Heart right ventricle (tissue), 16 donors: ENCODE results near the gene GTF2IRD1. TPM values are rescaled to one million over a fixed set of nuclear protein-coding genes. Genes with fewer than 3 reads are reported as not detected.
A peak's percentile ranks its signal among the peaks of the same experiment; 100 is the strongest.
"Not testable (repeated sequence)": the region's sequence is repeated elsewhere in the genome, so short reads cannot be mapped to it uniquely, and the experiment has no call there.

ENCODE experiments used
- ATAC-seq, 8 donors: fragments of 200-7000 bp; cut with Tn5 transposase; one replicate each; pipeline ENCODE4 v1.9.1; 2020; ENCODE audit warnings: mild to moderate bottlenecking in 8 of 8, moderate library complexity in 8 of 8, moderate number of reproducible peaks in 1 of 8
- DNase-seq, 2 donors: peaks; one replicate each; pipeline ENCODE4 v3.0.0-alpha.2; 2020
- H3K27ac ChIP-seq, 10 donors: fragments of 200-600 bp; sonication (generic) in 2 of 10; one replicate each; pipeline versions ENCODE4 v1.5.0 to v1.8.0; 2020 to 2022; ENCODE audit warnings: mild to moderate bottlenecking in 3 of 10
- H3K27me3 ChIP-seq, 7 donors: fragments of 200-600 bp; one replicate each; pipeline ENCODE4 v1.8.0; 2021 to 2022; ENCODE audit warnings: mild to moderate bottlenecking in 2 of 7
- H3K36me3 ChIP-seq, 9 donors: fragments of 200-600 bp; sonication (generic) in 1 of 9; one replicate each; pipeline versions ENCODE4 v1.5.0 to v1.8.0; 2020 to 2022; ENCODE audit warnings: mild to moderate bottlenecking in 2 of 9
- H3K4me1 ChIP-seq, 9 donors: fragments of 200-600 bp; sonication (generic) in 1 of 9; one replicate each; pipeline versions ENCODE4 v1.5.0 to v1.8.0; 2020 to 2022; ENCODE audit warnings: mild to moderate bottlenecking in 4 of 9
- H3K4me3 ChIP-seq, 10 donors: fragments of 200-600 bp; sonication (generic) in 2 of 10; one replicate each; pipeline versions ENCODE4 v1.5.0 to v1.8.0; 2020 to 2022; ENCODE audit warnings: mild to moderate bottlenecking in 7 of 10, moderate library complexity in 2 of 10
- H3K9me3 ChIP-seq, 11 donors: fragments of 200-600 bp in 10 of 11; sonication (generic) in 2 of 11; one replicate each; pipeline versions ENCODE4 v1.5.0 to v1.8.0; 2013 to 2022; ENCODE audit warnings: mild to moderate bottlenecking in 2 of 11, control low read depth in 1 of 11, moderate library complexity in 1 of 11
- CTCF ChIP-seq, 9 donors: fragments of 200-600 bp; sonication (generic) in 2 of 9; IDR thresholded peaks; one replicate each; pipeline versions ENCODE4 v1.5.0 to v1.8.0; 2021 to 2022; ENCODE audit warnings: antibody characterized with exemption in 9 of 9, mild to moderate bottlenecking in 5 of 9, moderate library complexity in 1 of 9
- WGBS, 2 donors: extraction: QIAGEN DNeasy Blood & Tissue Kit; methylation state at CpG; one replicate each; pipeline ENCODE4 v1.1.7; 2013; ENCODE audit warnings: inconsistent platforms in 1 of 2; 5-methylcytosine and 5-hydroxymethylcytosine counted together
- intact Hi-C, 10 donors: fragments of 100-400 bp; cut with DNase I; formaldehyde crosslinking; loops; one replicate each; pipeline versions ENCODE4 v1.11.1 to v1.14.2; 2022
- polyA plus RNA-seq, 2 donors: library from polyadenylated mRNA; stranded (reverse); fragments of 200-250 nt; gene quantifications; one replicate each; pipeline ENCODE4 v1.2.3, GENCODE V29; 2013
- total RNA-seq, 10 donors: library from RNA; stranded (reverse); fragmentation: NEBNext Ultra II Directional in 3 of 10; extraction: Animal tissue kit (Norgen Biotek cat#: 25700) in 3 of 10; gene quantifications; one replicate each; pipeline versions ENCODE4 v1.2.1 to v1.2.4, GENCODE V29; 2021 to 2023
- donor health status: Arrhythmogenic right ventricular cardiomyopathy.
- donor health status: ischemic (EF 13 %, LVEDD 7.1; RV severe dilation, severe dysfunction).
- donor health status: healthy with polysubstance abuse.
- donor health status: DM: no; HTN: yes; CAD: no.
- donor health status: DM: no; HTN: no; CAD: no.
- donor health status: ischemic (EF 25% LVEDD 6.9; RV normal size, moderate dysfunction).
- donor health status: ischemic (EF 25% LVEDD 5.7; RV mildly dilated, moderate dysfunction).
- donor health status: healthy.
- donor health status: DM: yes; HTN: yes; CAD: no.
- donor health status: Ischemic cardiomyopathy.
- donor health status: ischemic (EF 35%, LVEDD 5.7; RV mildly dilated, moderate dysfunction).
- donor health status: nonischemic (EF 11% LVEDD 7.7; RV severe dilation, severe dysfunction).
- donor health status: DM: yes; HTN: yes; CAD: no.
- donor health status: PGD.
- donor health status: ischemic (EF 29% LVEDD 5.4; RV normal size, mild dysfunction).
- donor health status: nonischemic (EF 23%, LVEDD 6.1; RV moderate dilation, normal function).

The GTF2IRD1 gene
- total and polyA plus RNA-seq, 12 donors, result 11.7 to 36.6 (median 18.0) TPM

- H3K36me3 ChIP-seq, result no peaks in the 10 kb centered on the region
- ATAC-seq, result peak; percentile 84 to 94 (median 92)
- H3K4me1 ChIP-seq, result peaks cover 0 to 7% (median 0%) of the 10 kb centered on the region in 9 donors
- peak; percentile 92 to 98 (median 96) for TF ChIP-seq CTCF (IDR thresholded peaks at IDR 0.05)
- no peak overlapping the region for H3K27ac ChIP-seq
- peak; percentile 64 to 69 for DNase-seq
- H3K4me3 ChIP-seq, result no peak overlapping the region
- H3K9me3 ChIP-seq, result no peaks in the 10 kb centered on the region
- WGBS, 2 donors, result 20 to 25% methylated on average over 16 of the region's 16 CpGs
- intact Hi-C loops, result loop anchor here in 9 of 10 donors (1.0 to 10.0 kb wide), 5 partner anchors 147 to 627 kb away; no protein-coding TSS in a partner anchor
- peaks cover 0 to 5% (median 0%) of the 10 kb centered on the region in 7 donors for H3K27me3 ChIP-seq
Observed at GRCh38 chr7:74417419-74417971, 36.2 kb upstream of the GTF2IRD1 start.

- ATAC-seq, result peak in 4 of 8 donors; percentile 6 to 45 (median 14)
- intact Hi-C loops, result loop anchor here in 7 of 10 donors (5.0 to 10.0 kb wide), 3 partner anchors 147 to 627 kb away; no protein-coding TSS in a partner anchor
- H3K4me3 ChIP-seq, result no peak overlapping the region
- peaks cover 0 to 7% (median 0%) of the 10 kb centered on the region in 9 donors for H3K4me1 ChIP-seq
- no peaks in the 10 kb centered on the region for H3K36me3 ChIP-seq
- no peak for TF ChIP-seq CTCF (IDR thresholded peaks at IDR 0.05)
- peaks cover 0 to 5% (median 0%) of the 10 kb centered on the region in 7 donors for H3K27me3 ChIP-seq
- H3K9me3 ChIP-seq, result no peaks in the 10 kb centered on the region
- no peak for DNase-seq
- no peak overlapping the region for H3K27ac ChIP-seq
- 76 to 83% methylated on average over 8 of the region's 8 CpGs for WGBS, 2 donors
Observed at GRCh38 chr7:74418076-74418475, 35.6 kb upstream of the GTF2IRD1 start.

- Histone ChIP-seq H3K36me3 (no peaks in the 10 kb centered on the region), H3K9me3 (no peaks in the 10 kb centered on the region), H3K27me3 (peaks cover 0 to 5% (median 0%) of the 10 kb centered on the region in 7 donors), H3K4me1 (peaks cover 0 to 7% (median 0%) of the 10 kb centered on the region in 9 donors), H3K4me3 (no peak overlapping the region), H3K27ac (no peak overlapping the region)
- WGBS, 2 donors, result 83 to 84% methylated on average over 10 of the region's 10 CpGs
- no peak for TF ChIP-seq CTCF (IDR thresholded peaks at IDR 0.05)
- ATAC-seq (no peak), DNase-seq (no peak)
- intact Hi-C loops, result loop anchor here in 7 of 10 donors (5.0 to 10.0 kb wide), 3 partner anchors 146 to 626 kb away; no protein-coding TSS in a partner anchor
Observed at GRCh38 chr7:74418538-74418937, 35.2 kb upstream of the GTF2IRD1 start.

- H3K27ac ChIP-seq, H3K4me3 ChIP-seq, H3K36me3 ChIP-seq, H3K9me3 ChIP-seq, ATAC-seq, DNase-seq, H3K27me3 ChIP-seq, H3K4me1 ChIP-seq: not testable (repeated sequence)
- intact Hi-C loops, result loop anchor here in 7 of 10 donors (5.0 to 10.0 kb wide), 3 partner anchors 146 to 626 kb away; no protein-coding TSS in a partner anchor
- WGBS, 2 donors, result 54 to 55% methylated on average over 4 of the region's 4 CpGs
Observed at GRCh38 chr7:74419232-74419631, 34.5 kb upstream of the GTF2IRD1 start.

GRCh38 chr7:74420006-74420405 lies 33.7 kb upstream of the GTF2IRD1 start:
- DNase-seq, result no peak
- WGBS, 2 donors, result 92% methylated on average over 4 of the region's 4 CpGs
- H3K9me3 ChIP-seq, result no peaks in the 10 kb centered on the region
- peaks cover 0 to 5% (median 0%) of the 10 kb centered on the region in 7 donors for H3K27me3 ChIP-seq
- H3K27ac ChIP-seq, result no peak overlapping the region
- peaks cover 0 to 7% (median 0%) of the 10 kb centered on the region in 9 donors for H3K4me1 ChIP-seq
- H3K4me3 ChIP-seq, result no peak overlapping the region
- H3K36me3 ChIP-seq, result no peaks in the 10 kb centered on the region
- no peak for ATAC-seq
- no peak for TF ChIP-seq CTCF (IDR thresholded peaks at IDR 0.05)
- intact Hi-C loops, result no loop called here
